Measurements from ENCODE around the gene SASH3. TPM values are rescaled to one million over a fixed set of nuclear protein-coding genes. Genes with fewer than 3 reads are reported as not detected.

The SASH3 gene
- total and polyA plus RNA-seq, 5 experiments from 2014 or later, result 100 to 187 (median 154) TPM

- H3K27ac Mint-ChIP-seq, result peak overlapping the region in 9 of 10 donors; percentile 23 to 82 (median 72)
- peaks cover 0 to 29% (median 2%) of the 10 kb centered on the region in 3 donors for H3K36me3 Mint-ChIP-seq
- no peaks in the 10 kb centered on the region for H3K27me3 Mint-ChIP-seq
- H3K4me3 Mint-ChIP-seq, result no peak overlapping the region
- ATAC-seq (no peak), DNase-seq (no peak)
- H3K9me3 Mint-ChIP-seq, result no peaks in the 10 kb centered on the region
- H3K4me1 Mint-ChIP-seq, result peaks cover 7 to 25% (median 22%) of the 10 kb centered on the region in 4 donors
- POLR2A ChIA-PET, result interaction anchor here (1.5 to 10.1 kb wide), 6 partner anchors 12 to 43 kb away, joined by 4 to 107 read pairs (median 7); partner anchors contain the start of gene SASH3
These were observed 19.1 kb downstream of the SASH3 start for GRCh38 chrX:129798888-129799287.

GRCh38 chrX:129800186-129800585 lies 20.4 kb downstream of the SASH3 start:
- peaks cover 6 to 25% (median 23%) of the 10 kb centered on the region in 4 donors for H3K4me1 Mint-ChIP-seq
- H3K27me3 Mint-ChIP-seq, result no peaks in the 10 kb centered on the region
- DNase-seq, result no peak
- H3K36me3 Mint-ChIP-seq, result peaks cover 0 to 29% (median under 1%) of the 10 kb centered on the region in 3 donors
- POLR2A ChIA-PET, result interaction anchor here (1.0 to 10.1 kb wide), 5 partner anchors 8 to 40 kb away, joined by 3 to 107 read pairs (median 6); partner anchors contain the start of gene SASH3
- no peak for ATAC-seq
- H3K9me3 Mint-ChIP-seq, result no peaks in the 10 kb centered on the region
- peak overlapping the region in 5 of 10 donors; percentile 33 to 61 (median 53) for H3K27ac Mint-ChIP-seq
- no peak overlapping the region for H3K4me3 Mint-ChIP-seq

- Mint-ChIP-seq H3K27me3 (no peaks in the 10 kb centered on the region), H3K27ac (peak overlapping the region in 1 of 10 donors; percentile 52), H3K9me3 (no peaks in the 10 kb centered on the region), H3K36me3 (peaks cover 0 to 19% (median 4%) of the 10 kb centered on the region in 3 donors), H3K4me1 (peaks cover 6 to 23% (median 20%) of the 10 kb centered on the region in 4 donors), H3K4me3 (no peak overlapping the region)
- DNase-seq (no peak), ATAC-seq (no peak)
- POLR2A ChIA-PET, result no interaction called here
These were observed 23.1 kb downstream of the SASH3 start for GRCh38 chrX:129802863-129803262.

- H3K36me3 Mint-ChIP-seq, result peaks cover 0 to 25% (median 8%) of the 10 kb centered on the region in 3 donors
- POLR2A ChIA-PET, result no interaction called here
- no peaks in the 10 kb centered on the region for H3K27me3 Mint-ChIP-seq
- ATAC-seq, result no peak
- H3K4me3 Mint-ChIP-seq, result no peak overlapping the region
- DNase-seq, result no peak
- H3K4me1 Mint-ChIP-seq, result peaks cover 5 to 21% (median 13%) of the 10 kb centered on the region in 4 donors
- no peak overlapping the region for H3K27ac Mint-ChIP-seq
- H3K9me3 Mint-ChIP-seq, result no peaks in the 10 kb centered on the region
These were observed 25.1 kb downstream of the SASH3 start for GRCh38 chrX:129804806-129805205.

- no peaks in the 10 kb centered on the region for H3K27me3 Mint-ChIP-seq
These were observed 28.5 kb downstream of the SASH3 start for GRCh38 chrX:129808158-129808828.

GRCh38 chrX:129808829-129809796 lies 29.4 kb downstream of the SASH3 start:
- DNase-seq, result no peak
- H3K9me3 Mint-ChIP-seq, result no peaks in the 10 kb centered on the region
- H3K4me3 Mint-ChIP-seq, result no peak overlapping the region
- POLR2A ChIA-PET, result interaction anchor here (0.5 kb wide), 1 partner anchor 33 kb away, joined by 4 read pairs; no protein-coding TSS in a partner anchor
- H3K4me1 Mint-ChIP-seq, result peaks cover 1 to 19% (median 9%) of the 10 kb centered on the region in 4 donors
- ATAC-seq, result no peak
- H3K36me3 Mint-ChIP-seq, result peaks cover 8 to 34% (median 10%) of the 10 kb centered on the region in 3 donors
- no peaks in the 10 kb centered on the region for H3K27me3 Mint-ChIP-seq
- H3K27ac Mint-ChIP-seq, result no peak overlapping the region

More at GRCh38 chrX:129808158-129808828, 28.5 kb downstream of the SASH3 start:
- Mint-ChIP-seq H3K27ac (no peak overlapping the region), H3K9me3 (no peaks in the 10 kb centered on the region), H3K4me1 (peaks cover 1 to 19% (median 9%) of the 10 kb centered on the region in 4 donors), H3K36me3 (peaks cover 8 to 38% (median 10%) of the 10 kb centered on the region in 3 donors), H3K4me3 (no peak overlapping the region)
- POLR2A ChIA-PET, result interaction anchor here (0.5 kb wide), 1 partner anchor 33 kb away, joined by 4 read pairs; no protein-coding TSS in a partner anchor
- DNase-seq (no peak), ATAC-seq (no peak)

- POLR2A ChIA-PET, result no interaction called here
- H3K36me3 Mint-ChIP-seq, result peaks cover 4 to 22% (median 10%) of the 10 kb centered on the region in 3 donors
These were observed 34.1 kb downstream of the SASH3 start for GRCh38 chrX:129813662-129814368.

GRCh38 chrX:129818123-129818522 lies 38.4 kb downstream of the SASH3 start:
- ATAC-seq, result no peak
- Mint-ChIP-seq H3K27ac (peak overlapping the region in 1 of 10 donors; percentile 2), H3K36me3 (peaks cover 0 to 3% (median 0%) of the 10 kb centered on the region in 3 donors), H3K4me1 (peaks cover 0 to 2% (median 0%) of the 10 kb centered on the region in 4 donors), H3K27me3 (no peaks in the 10 kb centered on the region), H3K9me3 (no peaks in the 10 kb centered on the region), H3K4me3 (no peak overlapping the region)
- POLR2A ChIA-PET, result no interaction called here
- no peak for DNase-seq

More at GRCh38 chrX:129813662-129814368, 34.1 kb downstream of the SASH3 start:
- Mint-ChIP-seq H3K27me3 (no peaks in the 10 kb centered on the region), H3K27ac (no peak overlapping the region), H3K4me1 (peaks cover 1 to 10% (median 6%) of the 10 kb centered on the region in 4 donors), H3K9me3 (no peaks in the 10 kb centered on the region), H3K4me3 (no peak overlapping the region)
- ATAC-seq (no peak), DNase-seq (no peak)

GRCh38 chrX:129823115-129823514 lies 43.4 kb downstream of the SASH3 start:
- no peak overlapping the region for H3K4me3 Mint-ChIP-seq
- POLR2A ChIA-PET, result interaction anchor here (0.6 kb wide), 1 partner anchor 267 kb away, joined by 5 read pairs; no protein-coding TSS in a partner anchor
- H3K4me1 Mint-ChIP-seq, result peaks cover 0 to 13% (median 6%) of the 10 kb centered on the region in 4 donors
- H3K36me3 Mint-ChIP-seq, result peaks cover 0 to 6% (median 0%) of the 10 kb centered on the region in 3 donors
- ATAC-seq (peak; percentile 73 to 90), DNase-seq (peak; percentile 16 to 72 (median 52))
- H3K27ac Mint-ChIP-seq, result peak overlapping the region in 2 of 10 donors; percentile 56 to 85
- H3K27me3 Mint-ChIP-seq, result no peaks in the 10 kb centered on the region
- no peaks in the 10 kb centered on the region for H3K9me3 Mint-ChIP-seq

- Mint-ChIP-seq H3K9me3 (no peaks in the 10 kb centered on the region), H3K36me3 (peaks cover 0 to 7% (median 0%) of the 10 kb centered on the region in 3 donors), H3K4me1 (peaks cover 0 to 13% (median 6%) of the 10 kb centered on the region in 4 donors), H3K27ac (peak overlapping the region in 3 of 10 donors; percentile 56 to 85 (median 64)), H3K4me3 (no peak overlapping the region), H3K27me3 (no peaks in the 10 kb centered on the region)
- ATAC-seq (no peak), DNase-seq (no peak)
- POLR2A ChIA-PET, result interaction anchor here (0.6 kb wide), 2 partner anchors 144 to 266 kb away, joined by 4 to 5 read pairs; no protein-coding TSS in a partner anchor
These were observed 43.8 kb downstream of the SASH3 start for GRCh38 chrX:129823522-129823921.

- no peaks in the 10 kb centered on the region for H3K9me3 Mint-ChIP-seq
- POLR2A ChIA-PET, result no interaction called here
These were observed 44.9 kb downstream of the SASH3 start for GRCh38 chrX:129824620-129825019.

More at GRCh38 chrX:129824620-129825019, 44.9 kb downstream of the SASH3 start:
- H3K4me3 Mint-ChIP-seq, result no peak overlapping the region
- H3K4me1 Mint-ChIP-seq, result peaks cover under 1 to 13% (median 6%) of the 10 kb centered on the region in 4 donors
- ATAC-seq, result no peak
- no peaks in the 10 kb centered on the region for H3K27me3 Mint-ChIP-seq
- H3K27ac Mint-ChIP-seq, result peak overlapping the region in 1 of 10 donors; percentile 65
- no peak for DNase-seq
- H3K36me3 Mint-ChIP-seq, result peaks cover 0 to 10% (median 0%) of the 10 kb centered on the region in 3 donors
